Activated CD8-positive, alpha-beta T cell treated with anti-CD3 and anti-CD28 coated beads, Interleukin-2, amount 10 ng/mL, durations not matched to agents 7 days and 5 days (primary cell): Measurements from ENCODE around the gene C16orf95. TPM values are rescaled to one million over a fixed set of nuclear protein-coding genes. Genes with fewer than 3 reads are reported as not detected.
A peak's percentile ranks its signal among the peaks of the same experiment; 100 is the strongest.

ENCODE experiments used
- ATAC-seq: fragments of 150-1000 bp; cut with Tn5 transposase; one replicate; pipeline ENCODE4 v1.10.0; 2021; ENCODE audit warnings: moderate library complexity
- CTCF ChIA-PET: fragments of 350-600 bp; sonication (Branson Sonifier 250); formaldehyde crosslinking; loops from one replicate; lab custom pipeline; 2021; ENCODE audit warnings: antibody characterized with exemption; lab: Charles Lee
- POLR2A ChIA-PET: fragments of 350-600 bp; sonication (Branson Sonifier 250); formaldehyde crosslinking; loops from one replicate; lab custom pipeline; 2021; ENCODE audit warnings: antibody characterized with exemption; lab: Charles Lee
- DNase-seq: peaks from one replicate; pipeline ENCODE4 v3.0.0-alpha.2; 2020
- H3K27ac Mint-ChIP-seq: one replicate; pipeline ENCODE4 v1.8.0; 2021; ENCODE audit warnings: mild to moderate bottlenecking, mixed read lengths
- H3K27me3 Mint-ChIP-seq: one replicate; pipeline ENCODE4 v1.8.0; 2021; ENCODE audit warnings: low read depth, mixed read lengths
- H3K36me3 Mint-ChIP-seq: one replicate; pipeline ENCODE4 v1.8.0; 2021; ENCODE audit warnings: low read depth, mixed read lengths
- H3K4me1 Mint-ChIP-seq: one replicate; pipeline ENCODE4 v1.8.0; 2021; ENCODE audit warnings: low read depth, mixed read lengths
- H3K4me3 Mint-ChIP-seq: one replicate; pipeline ENCODE4 v1.8.0; 2021; ENCODE audit warnings: mild to moderate bottlenecking, mixed read lengths
- H3K9me3 Mint-ChIP-seq: one replicate; pipeline ENCODE4 v1.8.0; 2022; ENCODE audit warnings: mixed read lengths; ENCODE audit not compliant: insufficient read depth
- total RNA-seq, 2 experiments: library from RNA; stranded (reverse); gene quantifications; one replicate each; pipeline ENCODE4 v1.2.3, GENCODE V29; 2021

C16orf95 gene
- total RNA-seq, 2 experiments from 2014 or later, result 7.2 to 9.4 TPM

GRCh38 chr16:87358250-87358649 lies 41.1 kb upstream of the C16orf95 start:
- POLR2A ChIA-PET, result interaction anchor here (0.7 kb wide), 1 partner anchor 14 kb away, joined by 7 read pairs; no protein-coding TSS in a partner anchor
- H3K4me1 Mint-ChIP-seq, result peaks cover 2% of the 10 kb centered on the region
- peaks cover 15% of the 10 kb centered on the region for H3K36me3 Mint-ChIP-seq
- H3K27ac Mint-ChIP-seq, result no peak overlapping the region
- CTCF ChIA-PET, result no interaction called here
- no peak for ATAC-seq
- H3K27me3 Mint-ChIP-seq, result no peaks in the 10 kb centered on the region
- DNase-seq, result no peak
- no peak overlapping the region for H3K4me3 Mint-ChIP-seq
- H3K9me3 Mint-ChIP-seq, result no peaks in the 10 kb centered on the region

GRCh38 chr16:87356491-87356853 lies 39.3 kb upstream of the C16orf95 start:
- Mint-ChIP-seq H3K27ac (peak overlapping the region; percentile 43), H3K27me3 (no peaks in the 10 kb centered on the region), H3K4me3 (no peak overlapping the region), H3K4me1 (peaks cover 2% of the 10 kb centered on the region), H3K9me3 (no peaks in the 10 kb centered on the region), H3K36me3 (peaks cover 13% of the 10 kb centered on the region)
- DNase-seq, result no peak
- ChIA-PET POLR2A (no interaction called here), CTCF (no interaction called here)
- no peak for ATAC-seq

DNA sequence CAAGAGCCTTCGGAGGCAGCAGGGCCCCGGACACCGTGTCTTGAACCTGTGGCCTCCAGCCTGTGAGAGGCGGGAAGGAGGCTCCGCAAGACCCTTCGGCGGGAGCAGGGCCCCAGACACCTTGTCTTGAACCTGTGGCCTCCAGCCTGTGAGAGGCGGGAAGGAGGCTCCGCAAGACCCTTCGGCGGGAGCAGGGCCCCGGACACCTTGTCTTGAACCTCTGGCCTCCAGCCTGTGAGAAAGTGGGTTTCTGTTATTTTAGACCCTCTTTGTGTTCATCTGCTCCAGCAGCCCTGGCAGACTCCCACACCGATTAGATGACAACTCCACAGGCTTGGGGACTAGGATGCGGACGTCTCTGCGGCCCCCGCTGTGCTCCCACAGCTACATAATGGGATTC lies 36.4 kb upstream of the C16orf95 start:
- ChIA-PET CTCF (no interaction called here), POLR2A (no interaction called here)
- Mint-ChIP-seq H3K27me3 (no peaks in the 10 kb centered on the region), H3K4me1 (no peaks in the 10 kb centered on the region), H3K27ac (no peak overlapping the region), H3K4me3 (no peak overlapping the region), H3K36me3 (peaks cover 12% of the 10 kb centered on the region), H3K9me3 (no peaks in the 10 kb centered on the region)
- DNase-seq (no peak), ATAC-seq (no peak)

GRCh38 chr16:87352818-87353217 lies 35.6 kb upstream of the C16orf95 start:
- ATAC-seq, result no peak
- ChIA-PET POLR2A (no interaction called here), CTCF (no interaction called here)
- no peak for DNase-seq
- no peak overlapping the region for H3K4me3 Mint-ChIP-seq
- no peaks in the 10 kb centered on the region for H3K4me1 Mint-ChIP-seq
- H3K9me3 Mint-ChIP-seq, result no peaks in the 10 kb centered on the region
- H3K36me3 Mint-ChIP-seq, result peaks cover 7% of the 10 kb centered on the region
- H3K27ac Mint-ChIP-seq, result no peak overlapping the region
- H3K27me3 Mint-ChIP-seq, result no peaks in the 10 kb centered on the region

GRCh38 chr16:87351320-87351698 lies 34.1 kb upstream of the C16orf95 start:
- H3K4me1 Mint-ChIP-seq, result no peaks in the 10 kb centered on the region
- no peak overlapping the region for H3K4me3 Mint-ChIP-seq
- H3K27ac Mint-ChIP-seq, result no peak overlapping the region
- no peak for DNase-seq
- H3K9me3 Mint-ChIP-seq, result no peaks in the 10 kb centered on the region
- POLR2A ChIA-PET, result no interaction called here
- CTCF ChIA-PET, result no interaction called here
- ATAC-seq, result no peak
- no peaks in the 10 kb centered on the region for H3K27me3 Mint-ChIP-seq
- H3K36me3 Mint-ChIP-seq, result peaks cover 7% of the 10 kb centered on the region

DNA sequence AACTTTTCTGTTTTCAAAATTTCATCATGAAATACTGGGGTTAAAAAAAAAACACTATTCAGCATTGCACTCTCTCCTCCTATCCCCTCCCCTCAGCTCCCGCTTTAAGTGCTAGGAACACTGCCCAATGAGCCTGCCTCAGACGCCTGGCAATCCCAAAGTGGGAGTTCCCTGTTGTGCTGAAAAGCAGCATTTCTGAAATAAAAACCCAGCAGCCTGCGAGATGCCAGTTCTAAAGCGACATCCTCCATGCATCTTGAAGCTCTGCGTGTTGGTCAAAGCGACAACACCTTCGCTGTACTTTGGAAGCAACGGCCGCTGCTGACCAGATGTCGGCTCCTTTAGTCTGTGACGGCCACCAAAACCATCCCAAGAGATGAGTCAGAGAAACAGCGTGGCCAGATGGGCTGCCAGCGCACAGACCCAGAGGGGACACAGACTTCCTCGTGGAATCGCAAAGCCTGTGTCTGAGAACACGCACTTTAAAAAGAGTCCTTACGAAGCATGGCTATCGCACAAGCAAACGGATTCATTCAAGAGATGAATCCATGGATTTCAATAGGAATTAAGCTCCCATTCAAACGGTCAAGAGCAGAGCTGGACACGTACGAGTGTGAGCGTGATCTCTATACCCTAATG lies 33.6 kb upstream of the C16orf95 start:
- Mint-ChIP-seq H3K4me1 (peaks cover 2% of the 10 kb centered on the region), H3K27me3 (no peaks in the 10 kb centered on the region), H3K36me3 (peaks cover 7% of the 10 kb centered on the region), H3K9me3 (no peaks in the 10 kb centered on the region), H3K4me3 (no peak overlapping the region), H3K27ac (no peak overlapping the region)
- CTCF ChIA-PET, result no interaction called here
- ATAC-seq (no peak), DNase-seq (no peak)
- POLR2A ChIA-PET, result no interaction called here

- DNase-seq (no peak), ATAC-seq (no peak)
- ChIA-PET CTCF (no interaction called here), POLR2A (no interaction called here)
- Mint-ChIP-seq H3K4me1 (peaks cover 8% of the 10 kb centered on the region), H3K36me3 (peaks cover 13% of the 10 kb centered on the region), H3K27ac (no peak overlapping the region), H3K27me3 (no peaks in the 10 kb centered on the region), H3K9me3 (no peaks in the 10 kb centered on the region), H3K4me3 (no peak overlapping the region)
Observed at GRCh38 chr16:87350031-87350430, 32.8 kb upstream of the C16orf95 start.

DNA sequence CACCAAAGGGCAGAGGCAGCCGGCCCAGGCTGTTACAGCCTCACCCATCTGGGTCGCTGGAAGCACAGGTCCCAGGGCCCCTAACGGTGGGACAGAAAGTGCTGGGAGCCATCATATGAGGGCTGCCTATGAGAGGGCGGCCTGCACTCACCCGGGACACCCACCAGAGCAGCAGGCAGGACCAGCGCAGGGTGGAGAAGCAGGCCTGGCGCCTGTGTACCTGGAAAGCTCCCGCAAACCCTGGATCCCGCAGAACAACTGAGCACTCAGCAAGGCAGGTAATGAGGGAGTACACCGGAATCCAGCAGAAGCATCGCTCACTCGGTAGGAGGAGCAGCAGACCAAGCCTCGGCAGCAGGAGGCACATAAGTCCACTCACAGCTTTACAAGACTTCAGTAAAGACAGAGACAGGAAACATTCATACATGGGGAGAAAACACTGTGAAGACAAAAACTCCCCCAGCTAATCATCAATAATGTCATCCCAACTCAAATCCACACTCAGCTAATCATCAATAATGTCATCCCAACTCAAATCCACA lies 31.5 kb upstream of the C16orf95 start:
- Mint-ChIP-seq H3K4me3 (no peak overlapping the region), H3K27ac (no peak overlapping the region), H3K4me1 (peaks cover 15% of the 10 kb centered on the region), H3K36me3 (peaks cover 16% of the 10 kb centered on the region), H3K27me3 (no peaks in the 10 kb centered on the region), H3K9me3 (no peaks in the 10 kb centered on the region)
- ChIA-PET CTCF (interaction anchor here (1.6 kb wide), 1 partner anchor 286 kb away, joined by 4 read pairs; no protein-coding TSS in a partner anchor), POLR2A (no interaction called here)
- ATAC-seq, result no peak
- DNase-seq, result no peak

DNA sequence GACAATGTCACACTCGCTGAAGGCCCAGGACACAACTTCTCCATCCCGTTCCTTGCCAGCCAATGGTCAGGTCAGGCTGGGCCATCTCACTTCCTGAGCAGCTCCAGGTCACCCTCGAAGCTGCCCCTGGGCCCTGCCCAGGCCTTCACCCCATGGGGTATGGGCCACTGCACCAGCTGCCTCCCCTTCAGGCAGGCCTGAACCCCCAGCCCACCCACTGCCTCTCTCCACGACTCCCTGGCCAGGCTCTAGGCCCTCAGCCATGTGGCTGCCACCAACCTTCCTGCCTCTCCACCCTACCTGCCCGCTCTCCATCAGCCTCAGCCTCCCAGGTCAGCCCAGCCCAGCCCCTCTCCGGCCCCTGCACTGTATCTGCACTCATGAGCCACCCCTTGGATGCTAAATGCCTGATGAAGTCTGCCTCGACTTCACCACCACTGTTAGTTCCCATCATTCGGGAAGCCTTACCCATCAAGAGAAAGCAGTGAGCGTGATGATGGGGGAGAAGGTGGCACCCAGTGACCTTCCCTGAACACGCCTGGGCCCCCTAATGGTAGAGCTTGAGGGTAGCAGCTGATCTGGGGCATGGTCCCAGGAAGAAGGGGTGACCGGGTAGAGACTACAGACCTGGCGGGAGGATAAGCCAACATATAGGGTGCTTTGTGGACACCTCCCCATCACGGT lies 30.9 kb upstream of the C16orf95 start:
- no peaks in the 10 kb centered on the region for H3K27me3 Mint-ChIP-seq
- CTCF ChIA-PET, result interaction anchor here (1.6 kb wide), 1 partner anchor 287 kb away, joined by 4 read pairs; no protein-coding TSS in a partner anchor
- peaks cover 20% of the 10 kb centered on the region for H3K4me1 Mint-ChIP-seq
- no peaks in the 10 kb centered on the region for H3K9me3 Mint-ChIP-seq
- no peak for DNase-seq
- H3K36me3 Mint-ChIP-seq, result peaks cover 18% of the 10 kb centered on the region
- H3K27ac Mint-ChIP-seq, result peak overlapping the region; percentile 43
- no peak overlapping the region for H3K4me3 Mint-ChIP-seq
- ATAC-seq, result no peak
- POLR2A ChIA-PET, result no interaction called here

GRCh38 chr16:87346517-87347060 lies 29.4 kb upstream of the C16orf95 start:
- Mint-ChIP-seq H3K36me3 (peaks cover 24% of the 10 kb centered on the region), H3K27me3 (no peaks in the 10 kb centered on the region), H3K9me3 (no peaks in the 10 kb centered on the region), H3K4me1 (peaks cover 23% of the 10 kb centered on the region), H3K4me3 (no peak overlapping the region), H3K27ac (no peak overlapping the region)
- POLR2A ChIA-PET, result no interaction called here
- DNase-seq (no peak), ATAC-seq (no peak)
- CTCF ChIA-PET, result no interaction called here

DNA sequence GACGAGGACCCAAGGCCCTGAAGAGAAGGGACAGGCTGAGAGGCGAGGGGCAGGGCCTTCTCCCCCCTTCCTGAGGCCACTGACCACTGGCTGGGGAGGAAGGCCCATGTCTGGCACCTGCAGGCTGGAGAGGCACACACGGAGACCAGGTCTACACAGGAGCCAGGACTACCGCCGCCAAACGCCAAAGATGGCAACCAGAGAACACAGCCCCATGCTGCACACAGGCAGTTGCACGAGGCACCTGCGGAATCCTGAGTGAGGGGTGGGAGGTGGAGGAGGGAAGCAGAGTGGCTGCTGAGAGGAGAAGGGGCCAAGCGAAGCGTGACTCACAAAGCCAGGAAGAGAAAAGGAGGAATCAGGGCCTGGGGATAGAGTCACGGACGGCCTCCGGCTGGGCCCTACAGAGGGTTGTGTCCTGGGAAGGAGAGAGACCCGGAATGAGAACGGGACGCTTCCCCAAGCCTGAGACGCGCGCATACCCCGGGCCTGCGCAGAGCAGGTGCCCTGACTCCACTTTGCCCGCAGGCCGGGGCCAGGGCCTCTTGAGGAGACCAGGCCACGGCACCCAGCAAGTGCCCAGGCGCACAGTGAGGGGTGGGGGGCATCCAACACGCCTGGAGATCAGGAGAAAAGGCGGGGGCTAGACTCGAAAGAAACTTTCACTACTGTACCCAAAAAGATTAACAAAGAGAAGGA lies 28.7 kb upstream of the C16orf95 start:
- CTCF ChIA-PET, result interaction anchor here (0.9 to 1.2 kb wide), 2 partner anchors 13 to 48 kb away, joined by 3 read pairs; no protein-coding TSS in a partner anchor
- POLR2A ChIA-PET, result interaction anchor here (0.8 kb wide), 1 partner anchor 38 kb away, joined by 6 read pairs; the partner anchor contains the start of gene FBXO31
- Mint-ChIP-seq H3K27me3 (no peaks in the 10 kb centered on the region), H3K4me1 (peaks cover 23% of the 10 kb centered on the region), H3K9me3 (no peaks in the 10 kb centered on the region), H3K27ac (peak overlapping the region; percentile 96), H3K4me3 (peak overlapping the region; percentile 62), H3K36me3 (peaks cover 30% of the 10 kb centered on the region)
- DNase-seq, result no peak
- ATAC-seq, result peak; percentile 12
